ENCODE results near the gene LRFN2.

GRCh38 chr6:40460380-40460779 lies 126.8 kb downstream of the LRFN2 start:
- TF ChIP-seq, protein P1, sequence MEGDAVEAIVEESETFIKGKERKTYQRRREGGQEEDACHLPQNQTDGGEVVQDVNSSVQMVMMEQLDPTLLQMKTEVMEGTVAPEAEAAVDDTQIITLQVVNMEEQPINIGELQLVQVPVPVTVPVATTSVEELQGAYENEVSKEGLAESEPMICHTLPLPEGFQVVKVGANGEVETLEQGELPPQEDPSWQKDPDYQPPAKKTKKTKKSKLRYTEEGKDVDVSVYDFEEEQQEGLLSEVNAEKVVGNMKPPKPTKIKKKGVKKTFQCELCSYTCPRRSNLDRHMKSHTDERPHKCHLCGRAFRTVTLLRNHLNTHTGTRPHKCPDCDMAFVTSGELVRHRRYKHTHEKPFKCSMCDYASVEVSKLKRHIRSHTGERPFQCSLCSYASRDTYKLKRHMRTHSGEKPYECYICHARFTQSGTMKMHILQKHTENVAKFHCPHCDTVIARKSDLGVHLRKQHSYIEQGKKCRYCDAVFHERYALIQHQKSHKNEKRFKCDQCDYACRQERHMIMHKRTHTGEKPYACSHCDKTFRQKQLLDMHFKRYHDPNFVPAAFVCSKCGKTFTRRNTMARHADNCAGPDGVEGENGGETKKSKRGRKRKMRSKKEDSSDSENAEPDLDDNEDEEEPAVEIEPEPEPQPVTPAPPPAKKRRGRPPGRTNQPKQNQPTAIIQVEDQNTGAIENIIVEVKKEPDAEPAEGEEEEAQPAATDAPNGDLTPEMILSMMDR (conservative IDR thresholded peaks at IDR 0.05 in 1 of 2, IDR thresholded peaks at IDR 0.05 in 1 of 2; ENCODE audit: extremely low read depth in 1 of 2, insufficient read depth in 1 of 2, low read depth in 1 of 2, low read length in 2 of 2) = no peak
- TF ChIP-seq EZH2 (IDR thresholded peaks at IDR 0.05; ENCODE audit: borderline replicate concordance, low read length) = no peak

All from mammary epithelial cell (primary cell).